ENCODE results near the gene PPY.

DNA sequence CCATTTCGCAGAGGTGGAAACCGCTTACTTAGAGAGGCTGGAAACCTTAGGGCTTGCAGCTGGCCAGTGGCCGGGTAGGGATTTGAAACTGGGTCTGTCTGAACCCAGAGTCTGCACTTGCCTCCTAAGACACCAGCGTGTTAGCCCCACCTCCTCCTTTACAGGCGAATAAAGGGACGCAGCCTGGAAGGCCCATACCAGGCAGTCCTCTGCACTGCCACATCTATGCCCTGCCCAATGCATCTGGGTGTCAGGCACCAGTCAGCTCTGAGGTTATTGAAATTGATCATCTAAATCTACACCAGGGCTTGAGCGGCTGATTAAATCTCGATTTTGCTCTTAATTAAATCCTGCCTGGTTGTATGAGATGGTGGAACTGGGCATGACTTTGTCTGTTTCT is 42.2 kb upstream of the PPY start:
- TF ChIP-seq, protein P1, sequence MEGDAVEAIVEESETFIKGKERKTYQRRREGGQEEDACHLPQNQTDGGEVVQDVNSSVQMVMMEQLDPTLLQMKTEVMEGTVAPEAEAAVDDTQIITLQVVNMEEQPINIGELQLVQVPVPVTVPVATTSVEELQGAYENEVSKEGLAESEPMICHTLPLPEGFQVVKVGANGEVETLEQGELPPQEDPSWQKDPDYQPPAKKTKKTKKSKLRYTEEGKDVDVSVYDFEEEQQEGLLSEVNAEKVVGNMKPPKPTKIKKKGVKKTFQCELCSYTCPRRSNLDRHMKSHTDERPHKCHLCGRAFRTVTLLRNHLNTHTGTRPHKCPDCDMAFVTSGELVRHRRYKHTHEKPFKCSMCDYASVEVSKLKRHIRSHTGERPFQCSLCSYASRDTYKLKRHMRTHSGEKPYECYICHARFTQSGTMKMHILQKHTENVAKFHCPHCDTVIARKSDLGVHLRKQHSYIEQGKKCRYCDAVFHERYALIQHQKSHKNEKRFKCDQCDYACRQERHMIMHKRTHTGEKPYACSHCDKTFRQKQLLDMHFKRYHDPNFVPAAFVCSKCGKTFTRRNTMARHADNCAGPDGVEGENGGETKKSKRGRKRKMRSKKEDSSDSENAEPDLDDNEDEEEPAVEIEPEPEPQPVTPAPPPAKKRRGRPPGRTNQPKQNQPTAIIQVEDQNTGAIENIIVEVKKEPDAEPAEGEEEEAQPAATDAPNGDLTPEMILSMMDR (IDR thresholded peaks at IDR 0.05), result no peak
- no peak for TF ChIP-seq POLR2A (IDR thresholded peaks at IDR 0.05)
